ENCODE data around the gene PIANP. TPM values are rescaled to one million over a fixed set of nuclear protein-coding genes. Genes with fewer than 3 reads are reported as not detected.

The PIANP gene, protein sequence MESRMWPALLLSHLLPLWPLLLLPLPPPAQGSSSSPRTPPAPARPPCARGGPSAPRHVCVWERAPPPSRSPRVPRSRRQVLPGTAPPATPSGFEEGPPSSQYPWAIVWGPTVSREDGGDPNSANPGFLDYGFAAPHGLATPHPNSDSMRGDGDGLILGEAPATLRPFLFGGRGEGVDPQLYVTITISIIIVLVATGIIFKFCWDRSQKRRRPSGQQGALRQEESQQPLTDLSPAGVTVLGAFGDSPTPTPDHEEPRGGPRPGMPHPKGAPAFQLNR
- total RNA-seq (2022; extraction: Qiagen RNA extraction; ENCODE audit: low read depth): 0.58 to 1.6 TPM (median 0.96 TPM) in 5 replicates

GRCh38 chr12:6700646-6701051, at the start of gene PIANP:
PIANP (minus strand) TSS chr12:6700815; CDS start chr12:6698061, 2,754 bp downstream.

GRCh38 chr12:6723607-6724408, 23.2 kb upstream of the PIANP start, which contains the start of gene COPS7A:
COPS7A (plus strand) TSS chr12:6724046; CDS start chr12:6724657, 611 bp downstream.

GRCh38 chr12:6688999-6689882, 11.4 kb downstream of the PIANP start, which contains the start of gene ZNF384:
ZNF384 (minus strand) TSS chr12:6689375; CDS start chr12:6679520, 9,855 bp downstream.

GRCh38 chr12:6662906-6663742, 37.5 kb downstream of the PIANP start, which contains the start of gene ING4:
ING4 (minus strand) TSS chr12:6663119; CDS start chr12:6663101, 18 bp downstream.

GRCh38 chr12:6647083-6647604, 53.5 kb downstream of the PIANP start, which contains the start of gene ACRBP:
ACRBP (minus strand) TSS chr12:6647432; CDS start chr12:6647366, 66 bp downstream.

Other genes with a start within 250 kb of the PIANP start
- 2.8 to 4.5 TPM (median 3.7 TPM) in 5 replicates for gene TAPBPL, start 248.8 kb downstream of the PIANP start, total RNA-seq (2022; extraction: Qiagen RNA extraction; ENCODE audit: low read depth)
- 9.3 to 12.7 TPM (median 11.5 TPM) in 5 replicates for gene VAMP1, start 230.1 kb downstream of the PIANP start, total RNA-seq (2022; extraction: Qiagen RNA extraction; ENCODE audit: low read depth)
- 295 to 330 TPM (median 316 TPM) in 5 replicates for gene MRPL51, start 207.6 kb downstream of the PIANP start, total RNA-seq (2022; extraction: Qiagen RNA extraction; ENCODE audit: low read depth)
- gene NCAPD2, start 206.7 kb downstream of the PIANP start, total RNA-seq (2022; extraction: Qiagen RNA extraction; ENCODE audit: low read depth): 66.6 to 79.8 TPM (median 73.5 TPM) in 5 replicates
- 7,428 to 9,230 TPM (median 8,815 TPM) in 5 replicates for gene GAPDH, start 166.3 kb downstream of the PIANP start, total RNA-seq (2022; extraction: Qiagen RNA extraction; ENCODE audit: low read depth)
- 2.3 to 3.1 TPM (median 2.7 TPM) in 5 replicates for gene IFFO1, start 144.8 kb downstream of the PIANP start, total RNA-seq (2022; extraction: Qiagen RNA extraction; ENCODE audit: low read depth)
- 105 to 121 TPM (median 110 TPM) in 5 replicates for gene NOP2, start 132.5 kb downstream of the PIANP start, total RNA-seq (2022; extraction: Qiagen RNA extraction; ENCODE audit: low read depth)
- gene CHD4, start 93.4 kb downstream of the PIANP start, total RNA-seq (2022; extraction: Qiagen RNA extraction; ENCODE audit: low read depth): 66.0 to 80.0 TPM (median 71.6 TPM) in 5 replicates
- 0.38 to 0.71 TPM (median 0.53 TPM) in 5 replicates for gene LPAR5, start 64.9 kb downstream of the PIANP start, total RNA-seq (2022; extraction: Qiagen RNA extraction; ENCODE audit: low read depth)
- gene ACRBP, start 53.4 kb downstream of the PIANP start, total RNA-seq (2022; extraction: Qiagen RNA extraction; ENCODE audit: low read depth): 0.21 to 0.34 TPM (median 0.23 TPM) in 3 of 5 replicates, not detected in the others
- 13.5 to 18.2 TPM (median 15.7 TPM) in 5 replicates for gene ING4, start 37.7 kb downstream of the PIANP start, total RNA-seq (2022; extraction: Qiagen RNA extraction; ENCODE audit: low read depth)
- gene ZNF384, start 11.4 kb downstream of the PIANP start, total RNA-seq (2022; extraction: Qiagen RNA extraction; ENCODE audit: low read depth): 55.6 to 67.7 TPM (median 63.0 TPM) in 5 replicates
- gene COPS7A, start 23.2 kb upstream of the PIANP start, total RNA-seq (2022; extraction: Qiagen RNA extraction; ENCODE audit: low read depth): 53.3 to 61.0 TPM (median 56.5 TPM) in 5 replicates
- gene MLF2, start 52.3 kb upstream of the PIANP start, total RNA-seq (2022; extraction: Qiagen RNA extraction; ENCODE audit: low read depth): 275 to 309 TPM (median 292 TPM) in 5 replicates
- gene PTMS, start 65.5 kb upstream of the PIANP start, total RNA-seq (2022; extraction: Qiagen RNA extraction; ENCODE audit: low read depth): 682 to 907 TPM (median 824 TPM) in 5 replicates
- 0.47 to 2.2 TPM (median 1.4 TPM) in 5 replicates for gene LAG3, start 71.7 kb upstream of the PIANP start, total RNA-seq (2022; extraction: Qiagen RNA extraction; ENCODE audit: low read depth)
- gene CD4, start 88.7 kb upstream of the PIANP start, total RNA-seq (2022; extraction: Qiagen RNA extraction; ENCODE audit: low read depth): not detected in 5 replicates
- gene GPR162, start 121.0 kb upstream of the PIANP start, total RNA-seq (2022; extraction: Qiagen RNA extraction; ENCODE audit: low read depth): 0.39 to 0.93 TPM (median 0.47 TPM) in 5 replicates
- gene P3H3, start 127.6 kb upstream of the PIANP start, total RNA-seq (2022; extraction: Qiagen RNA extraction; ENCODE audit: low read depth): 24.8 to 31.7 TPM (median 26.6 TPM) in 5 replicates
- gene GNB3, start 140.1 kb upstream of the PIANP start, total RNA-seq (2022; extraction: Qiagen RNA extraction; ENCODE audit: low read depth): 1.9 to 2.8 TPM (median 1.9 TPM) in 5 replicates
- 76.1 to 88.0 TPM (median 79.3 TPM) in 5 replicates for gene CDCA3, start 150.5 kb upstream of the PIANP start, total RNA-seq (2022; extraction: Qiagen RNA extraction; ENCODE audit: low read depth)
- gene USP5, start 151.3 kb upstream of the PIANP start, total RNA-seq (2022; extraction: Qiagen RNA extraction; ENCODE audit: low read depth): 77.5 to 93.5 TPM (median 87.6 TPM) in 5 replicates
- 1,539 to 1,667 TPM (median 1,622 TPM) in 5 replicates for gene TPI1, start 166.7 kb upstream of the PIANP start, total RNA-seq (2022; extraction: Qiagen RNA extraction; ENCODE audit: low read depth)
- gene SPSB2, start 172.5 kb upstream of the PIANP start, total RNA-seq (2022; extraction: Qiagen RNA extraction; ENCODE audit: low read depth): 18.3 to 23.2 TPM (median 21.4 TPM) in 5 replicates
- 15.5 to 18.7 TPM (median 18.1 TPM) in 5 replicates for gene LRRC23, start 204.0 kb upstream of the PIANP start, total RNA-seq (2022; extraction: Qiagen RNA extraction; ENCODE audit: low read depth)
- gene ENO2, start 213.8 kb upstream of the PIANP start, total RNA-seq (2022; extraction: Qiagen RNA extraction; ENCODE audit: low read depth): 37.1 to 44.4 TPM (median 42.7 TPM) in 5 replicates
- 49.8 to 82.1 TPM (median 68.2 TPM) in 5 replicates for gene ATN1, start 227.1 kb upstream of the PIANP start, total RNA-seq (2022; extraction: Qiagen RNA extraction; ENCODE audit: low read depth)
- not detected in 5 replicates for gene RNU7-1, start 243.0 kb upstream of the PIANP start, total RNA-seq (2022; extraction: Qiagen RNA extraction; ENCODE audit: low read depth)
- gene C12orf57, start 243.2 kb upstream of the PIANP start, total RNA-seq (2022; extraction: Qiagen RNA extraction; ENCODE audit: low read depth): 274 to 300 TPM (median 288 TPM) in 5 replicates